Neutrophil (primary cell): ENCODE results near the gene ACADS.

Source experiments
- H3K27ac ChIP-seq: fragments of 200-600 bp; sonication (generic); 2 replicates; pipeline ENCODE4 v1.5.1; 2016; ENCODE audit warnings: mild to moderate bottlenecking, moderate library complexity
- H3K27me3 ChIP-seq: fragments of 200-600 bp; sonication (generic); 2 replicates; pipeline ENCODE4 v1.6.0; 2016; ENCODE audit warnings: mild to moderate bottlenecking
- H3K36me3 ChIP-seq: fragments of 200-600 bp; sonication (generic); 2 replicates; pipeline ENCODE4 v1.5.1; 2017
- H3K4me1 ChIP-seq, 2 experiments: fragments of 200-600 bp in 1 of 2; sonication (generic) in 1 of 2; 1 replicate in 1 of 2; 2 replicates in 1 of 2; pipeline versions ENCODE4 v1.5.1 to v1.6.1; 2013 to 2016; ENCODE audit warnings: low read depth in 1 of 2, low read length in 1 of 2, mild to moderate bottlenecking in 1 of 2, moderate library complexity in 1 of 2; ENCODE audit not compliant: control insufficient read depth in 1 of 2, insufficient read depth in 1 of 2
- H3K4me3 ChIP-seq, 2 experiments: fragments of 200-600 bp in 1 of 2; sonication (generic) in 1 of 2; 1 replicate in 1 of 2; 2 replicates in 1 of 2; pipeline ENCODE4 v1.5.1; 2013 to 2016; ENCODE audit warnings: low read depth in 1 of 2, low read length in 1 of 2, mild to moderate bottlenecking in 1 of 2, moderate library complexity in 1 of 2
- H3K9me3 ChIP-seq: fragments of 200-600 bp; sonication (generic); 2 replicates; pipeline ENCODE4 v1.5.1; 2016
- CTCF ChIP-seq: fragments of 200-600 bp; sonication (generic); IDR thresholded peaks from 2 replicates; pipeline ENCODE4 v1.5.1; 2016; ENCODE audit warnings: antibody characterized with exemption

Gene ACADS

GRCh38 chr12:120783197-120783596, 57.6 kb downstream of the ACADS start:
- TF ChIP-seq CTCF = no peak
- Histone ChIP-seq H3K36me3 (peaks cover 42% of the 10 kb centered on the region), H3K27me3 (no peaks in the 10 kb centered on the region), H3K4me1 (peaks cover 0 to 6% of the 10 kb centered on the region in 2 experiments), H3K27ac (peak overlapping the region; percentile 66), H3K4me3 (no peak overlapping the region), H3K9me3 (no peaks in the 10 kb centered on the region)

GRCh38 chr12:120784804-120785203, 59.2 kb downstream of the ACADS start:
- no peak overlapping the region for H3K27ac ChIP-seq
- H3K36me3 ChIP-seq = peaks cover 31% of the 10 kb centered on the region
- no peaks in the 10 kb centered on the region for H3K27me3 ChIP-seq
- no peaks in the 10 kb centered on the region for H3K9me3 ChIP-seq
- TF ChIP-seq CTCF = no peak
- H3K4me1 ChIP-seq = peaks cover 0 to 6% of the 10 kb centered on the region in 2 experiments
- H3K4me3 ChIP-seq = no peak overlapping the region

GRCh38 chr12:120787889-120788288, 62.3 kb downstream of the ACADS start:
- no peak overlapping the region for H3K27ac ChIP-seq
- no peaks in the 10 kb centered on the region for H3K27me3 ChIP-seq
- H3K4me3 ChIP-seq = no peak overlapping the region
- H3K9me3 ChIP-seq = no peaks in the 10 kb centered on the region
- no peak for TF ChIP-seq CTCF
- H3K36me3 ChIP-seq = peaks cover 17% of the 10 kb centered on the region
- H3K4me1 ChIP-seq = peaks cover 0 to 6% of the 10 kb centered on the region in 2 experiments
